Muscle of back (tissue), 13 donors: ENCODE results near the gene COG1. TPM values are rescaled to one million over a fixed set of nuclear protein-coding genes. Genes with fewer than 3 reads are reported as not detected.
"Not testable (repeated sequence)": the region's sequence is repeated elsewhere in the genome, so short reads cannot be mapped to it uniquely, and the experiment has no call there.

Experiments used
- DNase-seq, 3 donors: peaks; one replicate each; pipeline versions ENCODE4 v3.0.0 to v3.0.0-alpha.2; 2013
- long read RNA-seq, 9 donors: transcript quantifications; one replicate each; lab custom pipeline, GENCODE V29; 2026
- polyA plus RNA-seq, 10 donors: library from polyadenylated mRNA; unstranded; fragments of 120-200 nt; gene quantifications; one replicate each; pipeline ENCODE4 v1.2.1, GENCODE V29; 2013; ENCODE audit not compliant: insufficient read length in 10 of 10

COG1 gene
- 10 to 100 TPM; 24.0 to 37.4 (median 31.1) TPM for polyA plus RNA-seq
- long read RNA-seq, donor 1, partial matches to known transcripts = 0 of 1 reads
- long read RNA-seq, donor 1, other reads (novel, unspliced or antisense) = 0 of 1 reads
- long read RNA-seq, donor 2, partial matches to known transcripts = 0 of 1 reads
- long read RNA-seq, donor 2, other reads (novel, unspliced or antisense) = 0 of 1 reads
- long read RNA-seq, donor 3 = 0 reads
- long read RNA-seq, donor 4, partial matches to known transcripts = 0 of 2 reads
- long read RNA-seq, donor 4, other reads (novel, unspliced or antisense) = 0 of 2 reads
- long read RNA-seq, donor 5 = 0 reads
- long read RNA-seq, donor 6, partial matches to known transcripts = 0 of 3 reads
- long read RNA-seq, donor 6, other reads (novel, unspliced or antisense) = 0 of 3 reads
- long read RNA-seq, donor 7, partial matches to known transcripts = 0 of 1 reads
- long read RNA-seq, donor 7, other reads (novel, unspliced or antisense) = 0 of 1 reads
- long read RNA-seq, donor 8, partial matches to known transcripts = 0 of 9 reads
- long read RNA-seq, donor 8, other reads (novel, unspliced or antisense) = 9 of 9 reads
- long read RNA-seq, donor 9 = 0 reads

DNA sequence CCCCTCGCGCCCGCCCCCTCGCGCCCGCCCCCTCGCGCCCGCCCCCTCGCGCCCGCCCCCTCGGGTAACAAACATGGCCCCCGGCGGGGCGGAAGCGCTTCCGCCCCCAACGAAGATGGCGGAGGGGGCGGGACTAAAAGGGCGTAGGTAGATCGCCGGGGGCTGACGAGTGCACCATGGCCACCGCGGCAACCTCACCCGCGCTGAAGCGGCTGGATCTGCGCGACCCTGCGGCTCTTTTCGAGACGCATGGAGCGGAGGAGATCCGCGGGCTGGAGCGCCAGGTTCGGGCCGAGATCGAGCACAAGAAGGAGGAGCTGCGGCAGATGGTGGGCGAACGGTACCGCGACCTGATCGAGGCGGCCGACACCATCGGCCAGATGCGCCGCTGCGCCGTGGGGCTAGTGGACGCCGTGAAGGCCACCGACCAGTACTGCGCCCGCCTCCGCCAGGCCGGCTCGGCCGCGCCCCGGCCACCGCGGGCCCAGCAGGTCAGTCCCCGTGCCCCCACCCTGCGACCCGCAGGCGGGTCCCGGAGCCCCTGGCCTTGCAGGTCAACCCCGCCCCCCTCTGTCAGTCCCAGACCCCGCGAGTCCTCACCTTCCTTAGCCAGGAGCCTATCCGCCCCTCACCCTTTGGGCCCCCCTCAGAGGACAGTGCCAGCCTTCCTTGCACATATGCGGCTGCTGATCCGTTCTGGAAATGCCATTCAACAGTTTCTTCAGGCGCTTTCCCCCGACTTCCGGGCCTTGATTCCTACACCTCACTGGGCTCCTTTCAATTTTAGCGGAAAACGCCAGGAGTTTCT lies at the start of gene COG1:
COG1 (plus strand) TSS at position 162 of the 808 bp plus-strand sequence; CDS start at position 177, 15 bp downstream.
- peak; percentile 89 to 96 (median 94) for DNase-seq

GRCh38 chr17:73144209-73144608 lies 48.6 kb upstream of the COG1 start:
- not testable (repeated sequence) for DNase-seq

GRCh38 chr17:73145641-73146040 lies 47.2 kb upstream of the COG1 start:
- DNase-seq = no peak

DNA sequence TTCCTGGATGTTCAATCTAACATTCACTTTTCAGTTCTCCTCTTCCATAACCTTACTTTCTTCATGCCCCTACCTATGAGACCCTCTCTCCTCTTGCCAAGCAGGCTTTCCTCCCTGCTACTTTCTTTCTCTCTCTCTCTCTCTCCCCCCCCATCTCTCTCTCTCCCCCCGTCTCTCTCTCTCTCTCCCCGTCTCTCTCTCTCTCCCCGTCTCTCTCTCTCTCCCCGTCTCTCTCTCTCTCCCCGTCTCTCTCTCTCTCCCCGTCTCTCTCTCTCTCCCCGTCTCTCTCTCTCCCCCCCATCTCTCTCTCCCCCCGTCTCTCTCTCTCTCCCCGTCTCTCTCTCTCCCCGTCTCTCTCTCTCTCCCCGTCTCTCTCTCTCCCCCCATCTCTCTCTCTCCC lies 45.1 kb upstream of the COG1 start:
- not testable (repeated sequence) for DNase-seq

- no peak for DNase-seq
These were observed 44.1 kb upstream of the COG1 start for GRCh38 chr17:73148540-73149334.

DNA sequence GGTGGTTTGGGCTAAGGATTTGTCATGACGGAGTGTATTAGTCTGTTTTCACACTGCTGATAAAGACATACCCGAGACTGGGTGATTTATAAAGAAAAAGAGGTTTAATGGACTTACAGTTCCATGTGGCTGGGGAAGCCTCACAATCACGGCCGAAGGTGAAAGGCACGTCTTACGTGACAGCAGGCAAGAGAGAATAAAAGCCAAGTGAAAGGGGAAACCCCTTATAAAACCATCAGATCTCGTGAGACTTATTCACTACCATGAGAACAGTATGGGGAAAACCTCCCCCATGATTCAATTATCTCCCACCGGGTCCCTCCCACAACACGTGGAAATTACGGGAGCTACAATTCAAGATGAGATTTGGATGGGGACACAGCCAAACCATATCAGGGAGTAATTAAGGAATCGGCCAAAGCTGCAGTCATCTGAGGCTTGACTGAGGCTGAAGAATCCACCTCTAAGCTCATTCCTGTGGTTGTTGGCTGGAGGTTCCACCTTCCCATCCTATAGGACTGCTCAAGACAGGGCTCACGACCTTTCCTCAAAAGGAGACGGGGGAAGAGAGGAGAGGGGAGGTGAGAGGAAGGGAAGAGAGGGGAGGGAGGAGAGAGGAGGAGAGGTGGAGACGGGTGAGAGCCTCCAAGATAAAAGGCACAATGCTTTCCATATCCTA lies 42.1 kb upstream of the COG1 start:
- not testable (repeated sequence) for DNase-seq

DNA sequence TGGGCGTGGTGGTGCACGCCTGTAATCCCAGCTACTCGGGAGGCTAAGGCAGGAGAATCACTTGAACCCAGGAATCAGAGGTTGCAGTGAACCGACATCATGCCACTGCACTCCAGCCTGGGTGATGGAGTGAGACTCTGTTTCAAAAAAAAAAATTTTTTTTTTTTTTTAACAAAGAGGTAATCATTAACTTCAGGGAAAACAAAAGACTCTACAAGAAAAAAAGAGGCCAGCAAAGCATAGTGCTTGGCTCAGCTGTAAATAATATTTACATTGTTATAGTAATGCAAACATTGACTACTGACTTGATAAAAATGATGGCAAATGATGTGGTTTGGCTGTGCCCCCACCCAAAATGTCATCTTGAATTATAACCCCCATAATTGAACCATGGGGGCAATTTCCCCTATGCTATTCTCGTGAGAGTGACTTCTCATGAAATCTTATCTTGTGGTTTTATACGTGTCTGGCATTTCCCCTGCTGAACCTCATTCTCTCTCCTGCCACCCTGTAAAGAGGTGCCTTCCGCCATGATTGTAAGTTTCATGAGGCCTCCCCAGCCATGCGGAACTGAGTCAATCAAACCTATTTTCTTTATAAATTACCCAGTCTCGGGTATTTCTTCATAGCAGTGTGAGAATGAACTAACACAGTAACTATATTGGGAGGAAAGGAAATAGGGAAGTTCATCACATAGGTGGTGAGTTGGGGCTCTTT lies 40.8 kb upstream of the COG1 start:
- DNase-seq = no peak

DNA sequence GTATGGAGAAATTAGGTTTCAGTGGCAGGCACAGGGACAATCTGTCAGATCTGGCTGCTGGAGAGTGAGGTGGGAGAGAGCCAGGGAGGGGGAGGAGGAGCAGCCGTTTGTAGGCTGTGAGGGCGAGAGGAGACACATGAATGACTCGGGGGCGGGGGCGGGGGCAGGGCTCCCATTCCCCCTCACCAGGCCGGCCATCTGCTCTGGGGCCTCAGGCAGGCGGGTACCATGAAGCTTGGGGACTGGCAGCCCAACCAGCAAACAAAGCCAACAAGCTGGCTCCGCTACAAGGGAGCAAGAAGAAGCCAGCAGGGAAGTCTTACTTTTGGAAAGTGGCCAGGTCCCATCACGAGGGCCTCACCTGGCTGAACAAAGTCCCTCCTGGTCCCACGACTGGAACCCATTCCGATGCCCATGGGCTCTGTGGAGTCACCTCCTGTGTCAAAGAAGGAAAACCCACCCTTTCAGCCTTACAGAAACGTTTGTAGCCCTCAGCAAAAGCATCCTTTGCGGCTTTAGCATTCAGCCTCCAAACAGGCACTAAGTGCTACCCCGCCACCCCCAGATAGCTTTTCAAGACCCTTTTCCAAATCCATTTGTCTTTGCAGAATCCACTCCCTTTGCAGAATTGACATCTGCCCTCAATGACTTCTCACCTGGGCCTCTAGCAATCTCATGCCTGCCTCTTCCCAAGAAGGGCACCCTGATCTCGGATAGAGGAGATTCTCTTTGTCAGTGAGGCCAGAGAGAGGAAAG lies 37.3 kb upstream of the COG1 start:
- peak in 1 of 3 donors; percentile 24 for DNase-seq

DNA sequence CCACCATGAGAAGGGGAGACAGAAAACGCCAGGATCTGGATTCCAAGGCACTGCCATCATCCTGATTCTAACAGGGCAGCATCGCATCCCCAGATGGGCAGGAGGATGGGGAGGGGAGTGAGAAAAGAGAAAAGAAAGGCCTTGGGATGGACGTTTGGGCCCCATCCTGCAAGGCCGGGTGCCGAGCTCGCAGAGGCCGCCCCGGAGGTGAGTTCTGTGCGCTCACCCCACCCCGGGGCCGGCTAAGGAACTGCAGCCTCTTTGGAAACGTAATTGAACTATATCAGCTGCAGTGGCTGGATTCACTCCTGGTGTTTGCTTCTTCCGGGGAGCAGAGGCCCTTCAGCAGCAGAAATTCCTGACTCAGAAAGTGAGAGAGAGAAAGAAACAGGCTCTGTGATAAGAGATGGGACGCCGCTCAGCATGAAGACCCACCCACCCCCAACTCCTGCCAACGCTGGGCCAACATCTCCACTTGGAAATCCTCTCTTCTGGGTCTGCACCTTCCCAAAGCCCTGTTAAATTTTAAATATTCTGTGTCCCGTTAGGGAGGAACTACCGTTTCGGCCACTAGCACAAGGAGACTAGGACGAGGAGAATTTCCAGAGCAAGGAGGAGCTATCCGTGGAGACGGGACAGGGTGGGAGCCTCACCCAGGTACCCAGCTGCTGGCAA lies 36.6 kb upstream of the COG1 start:
- peak; percentile 46 to 86 (median 58) for DNase-seq

DNA sequence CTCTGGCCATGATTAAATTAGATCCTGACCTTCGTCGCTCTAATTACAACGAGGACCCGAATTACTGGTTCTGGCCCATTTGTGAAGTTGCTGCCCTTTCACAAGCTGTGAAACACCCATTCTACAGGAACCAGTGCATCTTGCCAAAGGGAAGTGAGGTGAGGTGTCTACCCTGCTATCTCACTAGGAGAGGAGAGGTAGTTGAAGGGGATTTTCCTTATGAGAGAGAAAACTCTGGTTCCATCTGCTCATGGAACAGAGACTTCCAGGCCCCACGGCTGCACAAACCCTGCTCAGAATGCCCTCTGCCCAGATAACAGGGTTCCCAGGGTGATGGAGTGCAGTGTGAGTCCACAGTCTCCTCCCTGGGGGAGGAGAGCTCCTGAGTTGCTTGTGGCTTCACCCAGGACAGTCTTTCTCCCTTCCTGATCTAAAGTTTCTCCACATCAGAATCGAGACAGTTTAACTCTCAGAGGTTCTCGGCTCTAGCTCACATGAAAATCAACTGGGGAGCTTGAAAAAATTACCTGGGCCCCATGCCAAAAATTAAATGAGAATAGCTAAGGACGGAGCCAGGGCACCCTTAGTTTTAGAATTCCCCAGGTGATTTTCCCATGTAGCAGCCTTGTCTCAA lies 35.9 kb upstream of the COG1 start:
- DNase-seq = no peak

- peak in 1 of 3 donors; percentile 53 for DNase-seq
These were observed 35.3 kb upstream of the COG1 start for GRCh38 chr17:73157521-73157890.

GRCh38 chr17:73158133-73158532 lies 34.7 kb upstream of the COG1 start:
- DNase-seq = no peak

DNA sequence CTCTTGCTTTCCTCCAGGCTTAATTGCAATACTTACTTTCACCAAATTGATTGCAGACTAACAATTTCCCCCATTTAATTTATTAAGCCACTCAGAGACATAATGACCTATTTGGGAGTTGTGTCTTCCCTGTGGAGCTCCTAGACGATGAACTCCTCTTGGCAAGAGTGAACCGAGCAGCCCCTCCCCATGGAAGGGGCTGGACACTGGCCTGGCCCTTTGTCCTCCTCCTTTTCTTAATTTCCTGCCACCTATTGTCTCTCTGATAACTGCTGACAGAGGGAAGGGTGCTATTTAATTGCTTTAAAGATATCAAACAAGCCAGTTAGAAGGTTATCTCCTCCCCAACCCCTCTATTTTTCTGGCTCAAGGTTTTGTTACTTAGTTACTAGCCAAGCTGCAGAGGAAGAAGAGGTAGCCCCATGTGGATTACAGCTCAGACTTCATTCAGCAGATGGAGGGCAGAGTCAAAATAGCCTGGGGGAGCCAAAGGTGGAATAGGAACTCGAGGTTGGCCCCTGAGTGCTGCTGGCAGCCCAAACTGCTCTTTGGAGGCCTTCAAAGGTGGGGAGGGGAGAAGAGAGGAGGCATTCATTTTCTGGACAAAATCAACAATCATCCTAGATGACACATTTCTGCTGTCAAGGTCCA lies 31.8 kb upstream of the COG1 start:
- DNase-seq = no peak

GRCh38 chr17:73163043-73163442 lies 29.8 kb upstream of the COG1 start:
- no peak for DNase-seq

GRCh38 chr17:73165616-73166404 lies 27.0 kb upstream of the COG1 start:
- peak in 1 of 3 donors; percentile 53 for DNase-seq

DNA sequence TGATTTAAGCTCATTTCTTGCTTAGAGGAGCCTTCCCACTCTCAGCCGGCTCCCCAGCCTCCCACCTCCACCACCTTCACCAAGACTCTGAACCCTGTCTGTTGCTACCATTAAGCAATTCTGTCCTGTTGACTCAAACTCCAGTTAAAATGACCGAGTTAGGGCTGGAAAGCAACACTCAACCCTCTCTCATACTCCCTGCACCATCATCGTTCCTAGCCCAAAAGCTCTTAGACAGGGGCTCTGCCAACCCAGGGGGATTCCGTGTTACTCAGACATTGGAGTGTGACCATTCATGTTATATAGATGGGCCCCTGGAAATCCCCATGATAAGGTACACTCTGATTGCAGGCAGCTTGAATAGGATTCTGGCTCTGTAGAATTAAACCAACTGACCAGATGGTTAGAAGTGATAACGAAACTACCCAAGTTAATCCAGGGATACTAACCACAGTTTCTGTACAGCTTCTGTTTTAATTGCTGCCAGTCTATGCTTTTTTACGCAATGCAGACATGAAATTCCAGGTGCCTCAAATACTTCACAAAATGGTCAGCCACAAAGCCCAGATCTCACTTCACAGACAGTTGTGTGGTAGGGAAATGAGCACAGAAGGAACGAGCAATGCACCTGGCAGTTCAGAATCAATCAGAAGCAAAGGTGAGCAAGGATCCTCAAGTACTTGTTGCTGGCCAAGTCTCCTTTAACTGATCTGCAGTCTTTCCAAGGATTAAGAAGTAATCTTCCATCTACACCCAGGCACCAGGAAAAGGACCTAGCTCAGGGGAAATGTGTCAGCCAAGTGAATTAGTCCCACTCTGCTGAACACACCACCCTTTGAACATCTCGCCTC lies 25.9 kb upstream of the COG1 start:
- no peak for DNase-seq
